ENCODE measurements around the gene KCNAB1.

- TF ChIP-seq CTCF (IDR thresholded peaks at IDR 0.05; ENCODE audit: extremely low read depth in 1 of 2, insufficient read depth in 1 of 2, low read depth in 1 of 2, low read length in 2 of 2) (no peak), POLR2AphosphoS5 (IDR thresholded peaks at IDR 0.05; ENCODE audit: insufficient read depth, low read depth, low read length) (no peak), POLR2A (IDR thresholded peaks at IDR 0.05; ENCODE audit: low read depth, low read length) (no peak), MAX (IDR thresholded peaks at IDR 0.05; ENCODE audit: insufficient read depth, insufficient read length) (no peak), EZH2 (IDR thresholded peaks at IDR 0.05; ENCODE audit: borderline replicate concordance, low read depth, low read length, severe bottlenecking) (no peak), JUN (IDR thresholded peaks at IDR 0.05; ENCODE audit: borderline replicate concordance, insufficient read depth, insufficient read length, low read depth) (no peak)
Observed at GRCh38 chr3:156252656-156253055, 132.3 kb downstream of the KCNAB1 start.

All from endothelial cell of umbilical vein (primary cell).